NCI-H1436 (cell line): ENCODE measurements around the gene IL1RAP.
A peak's percentile ranks its signal among the peaks of the same experiment; 100 is the strongest.
"Not testable (repeated sequence)": the region's sequence is repeated elsewhere in the genome, so short reads cannot be mapped to it uniquely, and the experiment has no call there.

Experiments
- DNase-seq: peaks from one replicate; lab custom pipeline; 2025; lab: John Stamatoyannopoulos, UW

The IL1RAP gene, protein sequence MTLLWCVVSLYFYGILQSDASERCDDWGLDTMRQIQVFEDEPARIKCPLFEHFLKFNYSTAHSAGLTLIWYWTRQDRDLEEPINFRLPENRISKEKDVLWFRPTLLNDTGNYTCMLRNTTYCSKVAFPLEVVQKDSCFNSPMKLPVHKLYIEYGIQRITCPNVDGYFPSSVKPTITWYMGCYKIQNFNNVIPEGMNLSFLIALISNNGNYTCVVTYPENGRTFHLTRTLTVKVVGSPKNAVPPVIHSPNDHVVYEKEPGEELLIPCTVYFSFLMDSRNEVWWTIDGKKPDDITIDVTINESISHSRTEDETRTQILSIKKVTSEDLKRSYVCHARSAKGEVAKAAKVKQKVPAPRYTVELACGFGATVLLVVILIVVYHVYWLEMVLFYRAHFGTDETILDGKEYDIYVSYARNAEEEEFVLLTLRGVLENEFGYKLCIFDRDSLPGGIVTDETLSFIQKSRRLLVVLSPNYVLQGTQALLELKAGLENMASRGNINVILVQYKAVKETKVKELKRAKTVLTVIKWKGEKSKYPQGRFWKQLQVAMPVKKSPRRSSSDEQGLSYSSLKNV

DNA sequence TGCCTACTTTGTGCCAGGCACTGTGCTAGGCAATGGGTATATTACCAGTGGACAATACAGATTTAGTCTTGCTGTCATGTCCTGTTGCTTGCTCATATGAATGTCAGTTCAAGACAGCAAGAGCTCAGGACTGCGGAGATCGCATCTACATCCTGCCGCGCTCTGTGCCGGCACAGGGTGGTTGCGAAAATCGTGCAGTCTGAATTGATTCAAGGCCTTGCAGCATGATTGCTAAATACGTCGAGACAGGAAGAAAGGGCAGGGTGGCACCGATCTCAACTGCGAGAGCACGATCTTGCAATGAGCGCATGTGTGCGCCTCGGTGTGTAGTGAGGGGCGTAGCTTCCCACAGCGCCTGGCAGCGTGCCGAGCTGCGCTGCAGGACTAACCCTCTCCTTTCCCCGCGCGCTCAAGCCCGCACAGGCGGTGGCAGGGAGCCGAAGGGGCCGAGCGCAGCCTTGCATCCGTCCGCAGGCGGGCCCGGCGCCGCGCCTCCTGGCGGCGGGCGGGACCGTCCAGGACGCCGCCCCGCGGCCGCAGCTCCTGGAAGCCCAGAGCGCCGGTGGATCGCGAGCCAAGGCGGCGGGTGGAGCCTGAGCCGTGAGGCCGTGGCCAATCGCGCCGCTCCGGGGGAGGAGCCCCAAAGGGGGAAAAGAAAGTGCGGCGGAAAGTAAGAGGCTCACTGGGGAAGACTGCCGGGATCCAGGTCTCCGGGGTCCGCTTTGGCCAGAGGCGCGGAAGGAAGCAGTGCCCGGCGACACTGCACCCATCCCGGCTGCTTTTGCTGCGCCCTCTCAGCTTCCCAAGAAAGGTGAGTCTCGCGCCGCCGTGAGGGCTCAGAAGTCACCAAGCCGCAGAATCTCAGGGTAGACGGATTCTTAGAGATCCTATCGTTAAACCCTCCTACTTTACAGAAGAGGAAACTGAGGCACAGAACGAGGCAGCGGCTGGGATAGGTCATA, at the start of gene IL1RAP:
Gene IL1RAP, plus strand, starts transcription at position 677 of the 962 bp plus-strand sequence. CDS start 50,205 bp downstream, outside the sequence.
- peak; percentile 89 for DNase-seq

DNA sequence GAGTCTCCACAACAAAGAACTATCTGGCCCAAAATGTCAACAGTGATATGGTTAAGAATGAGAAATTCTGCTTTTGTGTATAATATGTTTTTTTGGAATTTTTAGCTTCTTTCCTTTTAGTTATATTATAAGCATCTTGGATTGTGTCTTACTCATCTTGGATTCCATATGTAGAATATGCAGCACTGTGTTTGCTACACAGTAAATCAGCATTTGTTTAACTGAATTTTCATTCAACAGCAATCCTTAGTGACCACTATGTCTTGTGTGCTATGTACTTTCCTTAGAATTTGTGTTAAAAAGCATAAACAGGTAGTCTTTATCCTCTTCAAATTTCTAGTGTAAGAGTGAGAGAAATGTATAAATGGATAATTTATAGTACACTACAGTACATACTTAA, 46.0 kb upstream of the IL1RAP start:
- DNase-seq = no peak

DNA sequence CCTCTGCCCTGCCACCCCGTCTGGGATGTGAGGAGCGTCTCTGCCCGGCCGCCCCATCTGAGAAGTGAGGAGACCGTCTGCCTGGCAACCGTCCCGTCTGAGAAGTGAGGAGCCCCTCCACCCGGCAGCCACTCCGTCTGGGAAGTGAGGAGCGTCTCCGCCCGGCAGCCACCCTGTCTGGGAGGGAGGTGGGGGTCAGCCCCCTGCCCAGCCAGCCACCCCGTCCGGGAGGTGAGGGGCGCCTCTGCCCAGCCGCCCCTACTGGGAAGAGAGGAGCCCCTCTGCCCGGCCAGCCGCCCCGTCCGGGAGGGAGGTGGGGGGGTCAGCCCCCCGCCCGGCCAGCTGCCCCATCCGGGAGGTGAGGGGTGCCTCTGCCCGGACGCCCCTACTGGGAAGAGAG, 40.6 kb upstream of the IL1RAP start:
- DNase-seq = not testable (repeated sequence)

DNA sequence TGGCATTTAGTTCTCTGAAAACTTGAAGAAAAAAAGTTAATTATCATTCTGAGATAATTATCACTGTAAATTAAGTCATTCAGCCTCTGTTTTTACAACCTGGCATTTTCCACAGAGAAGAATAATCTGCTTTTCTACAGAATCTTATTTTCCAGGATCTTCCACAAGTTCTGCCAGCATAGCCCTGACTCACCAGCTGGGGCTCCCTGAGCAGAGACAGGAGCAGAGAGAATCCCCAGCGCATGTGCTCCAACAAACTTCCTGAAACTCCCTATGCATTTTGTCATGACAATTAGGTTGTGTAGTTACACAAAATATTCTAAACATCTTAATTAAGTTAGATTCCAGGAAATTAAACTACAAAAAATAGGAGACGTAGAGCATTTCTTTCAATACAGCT, 32.1 kb upstream of the IL1RAP start:
- DNase-seq = no peak

DNA sequence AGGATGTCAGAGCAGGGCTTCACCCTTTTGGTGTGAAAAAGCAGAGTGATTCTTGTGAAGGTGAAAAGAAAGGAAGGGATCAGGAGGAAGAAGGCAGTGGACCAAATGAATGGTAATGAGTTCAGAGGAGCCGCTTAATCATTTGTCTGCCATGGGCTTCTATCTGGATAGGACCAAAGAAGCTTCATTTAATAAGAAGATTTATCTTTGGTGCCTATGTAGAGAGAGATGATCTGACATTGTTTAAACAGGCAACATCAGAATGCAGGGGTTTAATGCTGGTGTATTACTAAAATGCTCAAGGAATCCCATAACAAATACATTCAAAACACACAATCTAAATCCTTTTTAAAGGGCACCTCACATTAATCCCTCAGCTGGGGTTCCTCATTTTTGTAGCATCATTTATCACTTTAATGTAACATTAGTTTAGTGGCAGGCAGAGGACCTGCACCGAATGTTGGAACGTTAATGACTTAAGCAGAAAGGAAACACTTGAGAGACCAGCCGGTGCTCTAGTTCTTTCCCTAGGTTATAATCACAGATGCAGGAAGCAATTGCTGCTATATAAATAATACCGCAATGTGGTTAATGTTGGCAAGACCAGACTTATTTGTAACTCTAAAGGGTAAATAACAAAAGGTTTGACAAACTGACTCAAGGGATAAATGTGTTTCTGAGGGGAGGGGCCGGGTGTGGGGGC, 27.9 kb upstream of the IL1RAP start:
- peak; percentile 37 for DNase-seq

DNA sequence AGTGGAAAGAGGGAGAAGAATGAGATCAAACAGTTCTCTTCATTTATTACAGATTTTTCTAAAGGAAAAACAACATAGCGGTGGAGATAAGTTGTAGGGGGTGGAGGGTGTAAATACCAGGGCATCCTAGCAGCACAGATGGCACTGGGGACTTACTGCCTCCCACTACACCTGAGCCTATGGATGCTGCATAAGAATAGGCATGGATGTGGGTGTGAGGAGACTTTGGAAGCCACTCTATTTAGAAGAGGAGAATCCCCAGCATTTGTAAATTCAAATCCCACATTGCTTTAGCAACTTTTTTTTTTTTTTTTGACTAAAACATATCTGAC, 27.4 kb upstream of the IL1RAP start:
- no peak for DNase-seq

DNA sequence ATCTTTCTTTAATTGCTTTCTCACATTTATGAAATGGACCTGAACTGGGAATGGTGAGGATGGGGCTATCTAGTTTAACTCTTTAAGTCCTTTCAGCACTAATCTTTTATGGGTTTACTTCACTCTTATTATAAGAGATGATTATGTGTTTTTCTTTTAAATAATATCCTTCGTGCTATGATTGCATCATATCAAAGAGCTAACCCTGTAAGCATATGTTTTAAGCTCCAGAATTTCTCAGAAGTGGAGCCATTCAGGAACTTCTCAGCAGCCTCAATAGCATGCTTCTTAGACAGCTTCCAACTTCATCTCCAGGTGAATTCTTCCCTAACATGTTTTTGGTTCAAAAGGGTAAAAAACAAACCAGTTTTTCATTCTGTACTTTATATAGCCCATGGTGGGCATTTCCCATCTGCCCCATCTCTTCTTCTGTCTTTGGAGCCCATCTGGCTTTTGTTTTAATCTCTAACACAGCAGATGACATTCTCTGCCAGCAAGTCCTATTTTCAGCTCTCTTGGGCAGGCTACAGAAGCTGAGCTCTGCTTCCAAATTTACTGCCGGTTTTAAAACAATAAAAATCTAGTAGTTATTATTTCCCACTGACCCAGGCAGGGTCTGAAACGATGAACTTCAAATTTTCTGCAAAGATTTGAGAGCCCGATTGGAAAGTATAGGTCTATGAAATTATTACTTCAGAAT, 26.8 kb upstream of the IL1RAP start:
- no peak for DNase-seq

DNA sequence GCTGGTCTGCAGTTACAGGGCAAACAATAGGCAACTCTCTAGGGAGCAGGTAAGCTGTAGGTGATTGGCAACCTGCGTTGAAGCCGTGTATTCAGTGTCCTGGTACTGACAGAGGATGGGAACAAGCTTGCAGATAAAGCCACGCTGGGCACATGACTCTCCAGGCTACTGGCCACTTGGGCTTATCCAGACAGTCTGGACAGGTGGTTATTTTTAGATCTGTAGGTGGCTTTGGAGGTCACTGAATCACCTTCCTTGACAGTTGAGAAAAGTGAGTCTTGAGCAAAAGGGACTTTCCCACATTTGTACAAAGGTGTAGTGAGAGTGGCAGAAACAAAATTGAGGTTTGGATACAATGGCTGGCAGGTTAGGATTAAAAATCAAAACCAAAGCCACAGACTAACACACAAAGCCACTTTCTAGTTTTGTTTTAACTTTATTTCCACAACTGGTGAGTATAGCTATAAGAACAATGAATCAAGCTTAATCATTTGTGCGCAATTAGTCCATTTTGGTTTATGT, 22.3 kb upstream of the IL1RAP start:
- DNase-seq = no peak

DNA sequence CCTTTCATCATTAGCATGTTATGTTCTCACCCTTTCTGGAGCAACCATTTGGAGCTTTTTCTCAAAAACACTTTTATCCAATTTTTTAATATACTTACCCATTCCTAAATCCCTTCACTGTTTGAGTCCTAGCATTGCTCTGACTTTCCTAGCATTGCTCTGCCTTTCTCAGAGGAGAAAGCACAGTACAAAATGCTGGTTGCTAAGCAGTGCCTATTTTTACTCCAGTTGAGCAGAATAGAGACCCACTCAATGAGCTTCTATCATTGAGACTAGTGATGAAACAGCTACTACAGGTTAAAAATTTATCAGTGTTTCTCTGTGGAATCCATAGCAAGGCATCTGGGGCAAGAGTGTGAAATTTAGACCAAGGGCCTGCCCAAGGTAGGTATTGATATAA, 21.8 kb upstream of the IL1RAP start:
- no peak for DNase-seq

DNA sequence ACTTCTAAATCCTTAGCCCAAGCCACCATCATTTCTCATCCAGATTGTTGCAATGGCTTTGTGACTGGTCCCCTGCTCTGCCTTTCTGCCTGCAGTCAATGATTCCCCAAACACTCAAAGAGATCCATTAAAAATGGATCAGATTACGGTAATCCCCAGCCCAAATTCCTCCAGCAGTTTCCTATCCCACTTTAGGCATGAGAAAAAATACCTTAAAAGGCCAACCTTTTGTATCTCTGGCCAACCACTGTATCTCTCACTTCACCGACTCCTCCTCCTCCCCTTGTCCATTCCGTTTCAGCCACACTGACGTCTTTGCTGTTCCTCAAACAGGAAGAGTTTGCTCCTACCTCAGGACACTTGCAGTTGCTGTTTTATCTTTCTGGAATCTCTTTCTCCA, 20.9 kb upstream of the IL1RAP start:
- no peak for DNase-seq

DNA sequence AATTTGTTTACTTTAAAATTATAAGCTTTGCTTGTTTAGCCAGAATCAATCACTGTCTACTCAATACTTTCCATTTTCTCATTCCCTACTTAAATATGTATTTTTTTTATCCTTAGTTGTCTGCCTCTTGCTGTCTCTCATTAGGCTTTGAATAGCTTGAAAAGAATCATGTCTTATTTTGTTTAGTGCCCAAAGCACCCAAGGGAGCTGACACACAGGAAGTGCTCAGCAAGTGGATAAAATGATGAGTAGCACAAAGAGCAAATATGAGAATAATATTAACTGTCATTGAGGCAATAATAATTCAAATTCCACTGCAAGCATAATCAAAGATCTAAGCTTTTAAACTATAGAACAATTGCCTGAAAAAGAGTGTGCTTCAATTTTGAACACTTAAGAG, 19.0 kb upstream of the IL1RAP start:
- no peak for DNase-seq

DNA sequence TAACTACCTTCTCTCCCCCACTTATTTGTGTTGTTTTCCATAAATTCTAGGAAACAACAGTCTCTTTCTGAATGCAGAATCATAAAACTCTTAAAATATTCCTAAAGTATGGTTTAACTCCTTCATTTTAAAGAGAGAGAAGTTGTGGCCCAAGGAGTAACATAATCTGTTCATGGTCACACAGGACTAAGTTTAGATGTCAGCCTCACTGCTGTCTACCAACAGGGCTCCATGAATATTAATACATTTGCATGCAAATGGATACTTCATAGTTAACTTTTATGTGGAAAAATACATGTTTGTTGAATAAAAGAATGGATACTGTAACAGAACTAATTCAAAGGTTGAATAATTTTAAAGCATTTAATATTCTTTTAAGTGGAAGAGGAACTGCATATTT, 18.5 kb upstream of the IL1RAP start:
- no peak for DNase-seq

DNA sequence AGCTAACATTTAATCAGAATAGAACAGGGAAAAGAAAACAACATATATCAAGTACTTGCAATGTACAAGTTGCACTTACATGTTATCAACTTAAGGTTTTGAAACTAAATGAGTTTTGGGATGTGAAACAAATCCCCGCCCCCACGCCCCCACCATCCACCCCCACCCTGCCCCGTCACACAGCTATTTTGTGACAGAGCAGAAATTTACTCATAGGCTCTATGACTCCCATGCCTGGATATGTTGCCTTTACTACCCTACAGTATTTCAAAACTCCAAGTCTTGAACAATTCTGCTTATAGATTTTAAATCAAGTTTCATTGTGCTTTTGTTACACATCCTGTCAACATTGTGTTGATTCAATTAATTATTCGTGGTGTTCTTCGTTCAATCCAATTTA, 18.1 kb upstream of the IL1RAP start:
- DNase-seq = no peak

DNA sequence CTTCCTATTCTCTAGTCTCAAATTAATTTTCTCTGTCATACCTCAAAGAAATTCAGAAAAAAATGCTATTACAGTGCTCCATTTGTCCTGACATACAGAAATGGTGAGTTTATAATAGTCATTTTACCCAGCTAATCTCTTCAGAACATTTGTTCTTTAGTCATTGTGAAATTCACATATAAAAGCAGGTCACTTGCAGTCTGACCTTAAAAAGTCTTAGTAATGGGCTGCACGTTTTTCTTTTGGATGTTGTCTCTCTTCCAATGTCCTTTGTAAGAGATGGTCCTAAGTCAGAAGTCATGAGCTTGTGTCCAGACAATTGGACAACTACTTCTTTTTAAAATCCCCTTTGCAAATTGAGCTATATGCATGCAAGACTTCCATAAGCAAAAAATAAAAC, 17.0 kb upstream of the IL1RAP start:
- no peak for DNase-seq

DNA sequence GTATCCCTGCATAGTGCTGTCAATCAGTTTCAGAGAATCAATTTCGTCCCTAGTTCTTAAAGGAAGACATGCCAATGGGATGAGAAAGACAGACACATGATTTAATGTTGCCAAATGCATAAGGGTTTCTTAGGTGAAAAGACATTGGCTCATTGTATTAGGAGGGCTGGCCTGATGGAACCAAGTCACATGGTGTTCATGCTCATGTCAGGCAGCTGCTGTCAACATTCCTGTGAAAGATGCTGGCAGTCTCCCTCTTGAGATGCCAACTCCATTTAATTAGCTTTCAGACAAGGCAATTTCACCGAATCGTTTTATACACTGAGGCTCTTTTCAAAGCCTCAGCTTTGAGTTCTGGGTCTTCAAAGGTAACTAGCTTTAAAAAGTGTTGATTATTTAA, 16.1 kb upstream of the IL1RAP start:
- no peak for DNase-seq

DNA sequence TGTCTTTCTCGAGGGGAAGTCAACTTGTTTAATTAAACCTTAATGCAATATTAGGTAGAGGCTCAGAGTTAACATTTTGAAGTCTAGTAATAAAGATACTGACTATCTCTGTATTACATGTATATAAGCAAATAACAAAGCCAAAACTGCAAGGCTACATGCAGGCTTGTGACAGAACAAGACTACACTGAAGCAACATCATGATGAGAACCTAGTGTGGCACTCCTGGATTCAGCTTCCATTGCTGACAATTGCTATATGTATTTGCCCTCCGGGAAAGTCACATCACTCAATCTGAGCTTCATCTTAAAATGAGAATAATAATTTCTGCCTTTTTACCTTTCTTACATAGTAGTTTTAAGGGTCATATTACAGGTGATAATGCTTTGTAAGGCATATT, 15.6 kb upstream of the IL1RAP start:
- DNase-seq = no peak

DNA sequence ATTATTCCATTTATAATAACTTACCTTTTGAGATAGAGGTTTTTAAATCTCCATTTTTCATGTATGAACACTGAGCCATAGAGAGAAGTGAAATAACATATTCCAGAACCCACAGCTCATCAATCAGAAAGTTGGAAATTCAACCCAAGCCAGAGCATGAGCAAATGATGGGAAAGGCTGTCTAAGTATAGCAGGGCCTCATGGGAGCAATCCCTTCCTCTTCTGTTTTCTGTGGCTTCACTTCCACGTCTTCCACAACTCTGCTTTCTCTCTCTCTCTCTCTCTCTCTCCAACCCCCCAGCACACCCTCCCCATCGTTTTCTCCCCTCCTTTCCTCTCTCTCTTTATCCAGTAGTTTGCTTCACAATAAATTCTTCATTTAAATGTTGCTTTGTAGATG, 14.8 kb upstream of the IL1RAP start:
- DNase-seq = no peak

DNA sequence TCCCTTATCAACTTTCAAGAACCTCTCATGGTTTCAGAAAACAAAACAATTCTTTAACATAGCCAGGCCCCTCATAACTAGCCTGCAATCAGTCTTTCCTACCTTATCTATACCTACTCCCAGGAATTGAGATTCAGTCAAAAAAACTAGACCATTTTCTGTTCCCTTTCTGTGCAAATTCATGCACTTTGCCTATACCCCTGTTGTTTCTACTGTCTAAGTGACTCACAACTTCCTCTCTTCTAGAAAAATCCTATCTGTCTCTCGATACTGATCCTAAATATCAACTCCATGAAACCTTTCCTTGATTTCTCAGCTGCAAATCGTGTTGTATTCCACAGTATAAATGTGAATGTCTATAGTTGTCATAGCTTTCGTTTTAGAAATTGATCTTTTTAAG, 10.9 kb upstream of the IL1RAP start:
- no peak for DNase-seq

DNA sequence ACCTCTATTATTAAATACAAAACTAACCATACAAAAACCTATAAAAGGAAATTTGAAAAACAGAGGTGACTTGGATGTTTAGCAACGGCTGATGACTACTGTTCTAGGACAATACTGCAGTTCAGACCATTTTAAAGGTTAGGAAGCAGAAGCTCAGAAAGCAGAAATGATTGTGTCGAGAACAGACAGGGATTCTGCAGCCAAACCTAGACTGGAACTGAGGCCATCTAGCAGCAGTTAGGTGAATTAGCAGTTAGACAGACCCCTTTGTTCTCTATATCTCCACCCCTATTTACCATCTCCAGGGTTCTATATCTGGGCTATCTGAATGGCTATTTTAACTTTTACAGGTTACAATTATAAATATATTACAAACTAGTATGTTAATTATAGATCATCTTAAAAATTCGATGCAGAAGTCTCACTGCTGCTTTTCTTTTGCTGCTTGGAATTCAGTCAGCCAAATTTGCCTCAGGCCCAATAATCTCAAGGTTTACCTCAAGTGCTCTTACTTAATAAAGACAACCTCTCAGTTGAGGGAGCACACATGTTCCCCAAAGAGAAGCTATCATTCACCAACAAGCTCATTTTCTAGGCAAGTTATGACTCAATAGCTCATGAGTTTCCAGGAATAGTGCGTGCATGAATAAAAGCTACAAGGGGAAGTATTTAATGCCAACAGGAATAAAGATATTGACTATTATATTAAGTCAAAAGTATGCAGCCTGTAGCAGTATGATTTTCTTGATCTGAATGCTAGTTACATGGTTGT, 9.3 kb upstream of the IL1RAP start:
- DNase-seq = no peak

DNA sequence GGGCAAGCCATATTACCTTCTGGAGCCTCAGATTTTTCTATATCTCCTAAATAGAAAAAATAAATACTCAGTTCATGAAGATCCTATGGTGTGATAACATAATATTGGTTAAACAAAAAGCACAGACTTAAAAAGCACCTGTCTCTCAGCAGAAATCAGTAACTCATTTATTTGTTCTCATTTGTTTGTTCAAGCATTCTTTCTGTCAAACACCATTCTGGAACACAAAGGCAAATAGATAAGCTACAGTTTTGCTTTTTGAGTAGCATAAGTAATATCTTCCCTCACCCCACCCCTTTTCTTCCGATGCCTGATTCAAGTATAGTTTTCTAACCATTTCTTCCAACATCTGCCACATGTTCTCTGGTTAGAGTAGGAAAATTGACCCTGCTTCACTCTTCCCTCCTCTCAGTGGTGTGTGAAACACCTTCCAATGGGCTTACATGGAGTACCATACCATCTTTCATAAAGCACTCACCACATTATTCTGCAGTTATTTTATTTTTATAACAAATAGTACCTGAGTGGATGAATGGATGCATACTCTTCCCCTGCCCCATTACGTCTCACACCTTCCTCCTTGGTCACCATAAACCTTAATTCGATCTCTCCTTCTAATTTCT, 8.4 kb upstream of the IL1RAP start:
- DNase-seq = no peak
